Measurements from ENCODE around the gene LRRTM4. TPM values are rescaled to one million over a fixed set of nuclear protein-coding genes. Genes with fewer than 3 reads are reported as not detected.

LRRTM4 gene
- total RNA-seq, 2 experiments from 2014 or later = not detected

- Mint-ChIP-seq H3K4me3 (no peak overlapping the region), H3K9me3 (peaks cover 11% of the 10 kb centered on the region), H3K27me3 (no peaks in the 10 kb centered on the region), H3K4me1 (ENCODE audit: low read depth) (no peaks in the 10 kb centered on the region), H3K27ac (no peak overlapping the region), H3K36me3 (no peaks in the 10 kb centered on the region)
- ChIA-PET CTCF (no interaction called here), POLR2A (no interaction called here)
- no peak for DNase-seq
- intact Hi-C loops (cut with micrococcal nuclease) = no loop called here
Observed at GRCh38 chr2:76932550-76932949, 589.6 kb downstream of the LRRTM4 start.

GRCh38 chr2:76930056-76930744 is 592.0 kb downstream of the LRRTM4 start:
- Mint-ChIP-seq H3K9me3 (peaks cover 4% of the 10 kb centered on the region), H3K4me1 (ENCODE audit: low read depth) (no peaks in the 10 kb centered on the region), H3K36me3 (no peaks in the 10 kb centered on the region), H3K27ac (no peak overlapping the region), H3K27me3 (no peaks in the 10 kb centered on the region), H3K4me3 (no peak overlapping the region)
- no peak for DNase-seq
- ChIA-PET POLR2A (no interaction called here), CTCF (no interaction called here)
- intact Hi-C loops (cut with micrococcal nuclease) = no loop called here

DNA sequence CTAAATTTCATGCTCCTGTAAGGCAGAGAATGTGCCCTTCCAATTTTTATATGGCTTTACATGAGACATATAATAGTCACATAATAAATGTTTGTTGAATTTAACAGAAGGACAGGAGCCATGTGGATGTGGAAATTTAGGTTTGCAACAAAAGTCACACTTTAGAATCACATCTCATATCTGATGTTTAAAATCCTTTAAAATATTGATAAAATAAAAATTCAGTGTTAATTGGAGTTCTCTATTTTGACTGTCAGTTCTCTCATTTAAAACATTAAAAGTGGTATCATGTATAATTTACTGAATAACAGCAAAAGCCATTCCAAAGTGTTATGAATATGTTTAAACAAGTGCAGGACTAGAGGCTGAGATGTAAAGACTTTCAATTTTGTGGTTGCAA is 594.1 kb downstream of the LRRTM4 start:
- no peak for DNase-seq
- no peaks in the 10 kb centered on the region for H3K4me1 Mint-ChIP-seq (ENCODE audit: low read depth)
- H3K36me3 Mint-ChIP-seq = no peaks in the 10 kb centered on the region
- ChIA-PET POLR2A (no interaction called here), CTCF (no interaction called here)
- intact Hi-C loops (cut with micrococcal nuclease) = no loop called here
- H3K27me3 Mint-ChIP-seq = no peaks in the 10 kb centered on the region
- no peak overlapping the region for H3K27ac Mint-ChIP-seq
- no peak overlapping the region for H3K4me3 Mint-ChIP-seq
- peaks cover 13% of the 10 kb centered on the region for H3K9me3 Mint-ChIP-seq

DNA sequence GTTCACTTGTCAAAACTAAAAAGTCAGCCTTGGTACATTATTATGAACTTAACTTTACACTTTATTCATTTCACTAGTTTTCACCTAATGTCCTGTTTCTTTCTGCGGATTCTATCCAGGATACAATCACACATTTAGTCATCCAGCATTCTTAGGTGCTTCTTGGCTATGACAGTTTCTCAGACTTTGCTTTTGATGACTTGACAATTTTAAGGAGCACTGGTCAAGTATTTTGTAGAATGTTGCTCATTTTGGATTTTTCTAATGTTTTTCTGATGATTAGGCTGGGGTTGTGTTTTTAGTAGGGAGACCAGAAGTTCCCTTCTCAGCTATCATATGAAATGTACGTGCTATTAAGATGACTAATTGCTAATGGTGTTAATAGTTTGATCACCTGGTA is 601.2 kb downstream of the LRRTM4 start:
- peaks cover 17% of the 10 kb centered on the region for H3K9me3 Mint-ChIP-seq
- H3K27me3 Mint-ChIP-seq = no peaks in the 10 kb centered on the region
- no peaks in the 10 kb centered on the region for H3K4me1 Mint-ChIP-seq (ENCODE audit: low read depth)
- no peaks in the 10 kb centered on the region for H3K36me3 Mint-ChIP-seq
- H3K4me3 Mint-ChIP-seq = no peak overlapping the region
- intact Hi-C loops (cut with micrococcal nuclease) = no loop called here
- ChIA-PET POLR2A (no interaction called here), CTCF (no interaction called here)
- DNase-seq = no peak
- no peak overlapping the region for H3K27ac Mint-ChIP-seq

DNA sequence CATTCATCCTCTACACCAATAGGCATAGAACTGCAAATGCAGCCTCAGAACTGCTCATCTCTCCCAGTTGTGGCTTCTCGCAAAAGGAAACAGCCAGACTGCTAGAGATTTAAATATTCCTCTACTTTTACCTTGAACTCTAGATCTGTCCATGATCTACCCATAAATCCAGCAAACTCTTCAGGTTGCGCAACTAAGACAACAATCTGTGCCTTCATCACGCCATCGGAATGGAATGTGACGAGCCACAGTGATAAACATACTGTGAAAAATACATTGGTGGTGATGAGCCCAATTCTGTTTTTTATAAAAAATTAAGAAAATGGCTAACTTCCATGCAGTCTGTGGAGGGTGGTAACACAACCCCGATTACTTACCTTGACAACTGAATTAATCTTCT is 626.7 kb downstream of the LRRTM4 start:
- Mint-ChIP-seq H3K27me3 (no peaks in the 10 kb centered on the region), H3K36me3 (no peaks in the 10 kb centered on the region), H3K4me3 (no peak overlapping the region), H3K9me3 (peaks cover 17% of the 10 kb centered on the region), H3K4me1 (ENCODE audit: low read depth) (no peaks in the 10 kb centered on the region), H3K27ac (no peak overlapping the region)
- DNase-seq = no peak
- CTCF ChIA-PET = no interaction called here
- intact Hi-C loops (cut with micrococcal nuclease) = no loop called here
- POLR2A ChIA-PET = no interaction called here

- intact Hi-C loops (cut with micrococcal nuclease) = no loop called here
- no peak for DNase-seq
- Mint-ChIP-seq H3K27ac (no peak overlapping the region), H3K4me1 (ENCODE audit: low read depth) (no peaks in the 10 kb centered on the region), H3K4me3 (no peak overlapping the region), H3K27me3 (no peaks in the 10 kb centered on the region), H3K9me3 (peaks cover 31% of the 10 kb centered on the region), H3K36me3 (no peaks in the 10 kb centered on the region)
- ChIA-PET POLR2A (no interaction called here), CTCF (no interaction called here)
Observed at GRCh38 chr2:76870581-76870980, 651.6 kb downstream of the LRRTM4 start.

- CTCF ChIA-PET = no interaction called here
- no peaks in the 10 kb centered on the region for H3K36me3 Mint-ChIP-seq
- H3K9me3 Mint-ChIP-seq = peaks cover 26% of the 10 kb centered on the region
- no peak overlapping the region for H3K27ac Mint-ChIP-seq
- H3K4me3 Mint-ChIP-seq = no peak overlapping the region
- H3K27me3 Mint-ChIP-seq = no peaks in the 10 kb centered on the region
- DNase-seq = no peak
- POLR2A ChIA-PET = no interaction called here
- intact Hi-C loops (cut with micrococcal nuclease) = no loop called here
- H3K4me1 Mint-ChIP-seq (ENCODE audit: low read depth) = no peaks in the 10 kb centered on the region
Observed at GRCh38 chr2:76870011-76870410, 652.2 kb downstream of the LRRTM4 start.

- H3K27me3 Mint-ChIP-seq = no peaks in the 10 kb centered on the region
- intact Hi-C loops (cut with micrococcal nuclease) = no loop called here
- CTCF ChIA-PET = no interaction called here
- POLR2A ChIA-PET = no interaction called here
- no peaks in the 10 kb centered on the region for H3K36me3 Mint-ChIP-seq
- H3K4me1 Mint-ChIP-seq (ENCODE audit: low read depth) = no peaks in the 10 kb centered on the region
- peaks cover 31% of the 10 kb centered on the region for H3K9me3 Mint-ChIP-seq
- DNase-seq = no peak
- no peak overlapping the region for H3K4me3 Mint-ChIP-seq
- no peak overlapping the region for H3K27ac Mint-ChIP-seq
Observed at GRCh38 chr2:76867854-76868253, 654.3 kb downstream of the LRRTM4 start.

DNA sequence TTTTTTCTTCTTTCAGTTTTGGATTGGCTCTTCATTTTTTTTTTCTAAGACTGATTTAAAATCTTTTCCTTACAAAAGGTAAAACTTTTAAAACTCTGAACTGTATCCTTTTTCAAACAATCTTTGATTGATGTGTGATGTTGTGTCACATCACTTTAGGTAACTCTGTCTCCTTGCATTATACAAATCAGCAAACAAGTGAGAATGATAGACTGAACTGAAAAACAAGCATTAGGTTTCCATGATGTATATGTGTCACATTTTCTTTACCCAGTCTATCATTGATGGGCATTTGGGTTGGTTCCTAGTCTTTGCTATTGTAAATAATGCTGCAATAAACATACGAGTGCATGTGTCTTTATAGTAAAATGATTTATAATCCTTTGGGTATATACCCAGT is 655.7 kb downstream of the LRRTM4 start:
- ChIA-PET CTCF (no interaction called here), POLR2A (no interaction called here)
- Mint-ChIP-seq H3K4me1 (ENCODE audit: low read depth) (no peaks in the 10 kb centered on the region), H3K27ac (no peak overlapping the region), H3K4me3 (no peak overlapping the region), H3K36me3 (no peaks in the 10 kb centered on the region), H3K9me3 (peaks cover 24% of the 10 kb centered on the region), H3K27me3 (no peaks in the 10 kb centered on the region)
- DNase-seq = no peak
- intact Hi-C loops (cut with micrococcal nuclease) = no loop called here

DNA sequence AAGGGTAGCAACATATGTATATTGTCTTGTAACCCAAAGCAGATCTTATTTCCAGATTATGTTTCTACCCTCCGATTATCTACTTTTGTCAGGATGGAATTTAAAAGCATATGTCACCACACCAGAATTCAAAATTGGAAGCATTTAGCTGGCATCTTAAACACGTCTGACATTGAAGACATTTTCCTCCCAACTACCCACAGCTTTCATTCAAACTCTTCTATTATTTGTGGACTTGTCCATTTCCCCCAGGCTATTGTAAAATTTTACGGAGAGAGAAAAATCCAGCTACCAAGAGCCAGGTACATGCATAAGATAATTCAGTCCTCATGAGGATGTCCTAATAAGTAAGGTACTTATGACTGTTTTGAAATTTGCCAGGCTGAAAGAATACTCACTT is 659.3 kb downstream of the LRRTM4 start:
- intact Hi-C loops (cut with micrococcal nuclease) = no loop called here
- Mint-ChIP-seq H3K27me3 (no peaks in the 10 kb centered on the region), H3K4me3 (no peak overlapping the region), H3K27ac (no peak overlapping the region), H3K4me1 (ENCODE audit: low read depth) (no peaks in the 10 kb centered on the region), H3K9me3 (peaks cover 24% of the 10 kb centered on the region), H3K36me3 (no peaks in the 10 kb centered on the region)
- CTCF ChIA-PET = no interaction called here
- no peak for DNase-seq
- POLR2A ChIA-PET = no interaction called here

DNA sequence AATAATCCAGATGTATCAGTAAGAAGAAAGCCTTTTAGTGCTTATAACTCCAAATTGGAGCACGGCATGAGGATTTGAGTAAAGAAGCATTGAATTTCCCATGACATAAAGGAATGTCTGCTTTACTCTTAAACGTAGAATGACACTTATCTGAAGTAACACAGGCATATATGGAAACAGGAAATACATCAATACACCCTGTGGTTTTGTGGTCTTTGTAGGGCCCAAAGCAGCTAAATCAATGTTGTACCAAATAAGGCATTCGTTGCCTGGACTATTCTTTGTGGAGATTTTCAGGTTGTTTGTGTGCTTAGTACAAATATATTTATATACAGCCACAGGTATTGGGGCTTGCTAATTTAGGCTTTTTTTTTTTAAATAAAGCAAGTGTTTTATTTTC is 660.5 kb downstream of the LRRTM4 start:
- Mint-ChIP-seq H3K27ac (no peak overlapping the region), H3K4me3 (no peak overlapping the region), H3K4me1 (ENCODE audit: low read depth) (no peaks in the 10 kb centered on the region), H3K36me3 (no peaks in the 10 kb centered on the region), H3K27me3 (no peaks in the 10 kb centered on the region), H3K9me3 (peaks cover 22% of the 10 kb centered on the region)
- POLR2A ChIA-PET = no interaction called here
- DNase-seq = no peak
- intact Hi-C loops (cut with micrococcal nuclease) = no loop called here
- CTCF ChIA-PET = no interaction called here

- H3K27ac Mint-ChIP-seq = no peak overlapping the region
- ChIA-PET CTCF (no interaction called here), POLR2A (interaction anchor here (0.6 kb wide), 1 partner anchor 89 kb away, joined by 3 read pairs; no protein-coding TSS in a partner anchor)
- no peaks in the 10 kb centered on the region for H3K36me3 Mint-ChIP-seq
- H3K27me3 Mint-ChIP-seq = no peaks in the 10 kb centered on the region
- no peaks in the 10 kb centered on the region for H3K4me1 Mint-ChIP-seq (ENCODE audit: low read depth)
- H3K4me3 Mint-ChIP-seq = no peak overlapping the region
- peaks cover 16% of the 10 kb centered on the region for H3K9me3 Mint-ChIP-seq
- intact Hi-C loops (cut with micrococcal nuclease) = no loop called here
- no peak for DNase-seq
Observed at GRCh38 chr2:76851000-76851399, 671.2 kb downstream of the LRRTM4 start.

- CTCF ChIA-PET = no interaction called here
- Mint-ChIP-seq H3K4me3 (no peak overlapping the region), H3K36me3 (no peaks in the 10 kb centered on the region), H3K4me1 (ENCODE audit: low read depth) (no peaks in the 10 kb centered on the region), H3K9me3 (peaks cover 11% of the 10 kb centered on the region), H3K27ac (no peak overlapping the region), H3K27me3 (no peaks in the 10 kb centered on the region)
- POLR2A ChIA-PET = no interaction called here
- no peak for DNase-seq
- intact Hi-C loops (cut with micrococcal nuclease) = no loop called here
Observed at GRCh38 chr2:76849086-76849485, 673.1 kb downstream of the LRRTM4 start.

DNA sequence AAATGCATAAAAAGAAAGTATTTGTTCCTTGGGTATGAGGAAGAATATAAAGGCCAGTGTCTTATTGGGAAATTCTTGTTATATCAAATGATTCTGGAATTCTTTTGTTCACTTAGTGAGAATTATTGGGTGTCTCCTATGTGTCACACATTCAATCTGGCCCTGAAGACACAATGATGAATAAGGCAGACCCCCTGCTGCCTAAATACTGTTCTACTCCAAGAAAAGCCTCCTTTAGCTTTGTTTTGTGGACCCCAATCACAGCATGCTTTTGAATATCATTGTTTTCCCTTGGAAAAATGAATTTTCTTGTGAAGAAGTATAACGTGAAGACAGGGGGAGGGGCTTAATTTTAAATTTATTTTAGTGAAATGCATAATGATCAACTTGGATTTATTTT is 682.4 kb downstream of the LRRTM4 start:
- H3K36me3 Mint-ChIP-seq = no peaks in the 10 kb centered on the region
- intact Hi-C loops (cut with micrococcal nuclease) = no loop called here
- no peak overlapping the region for H3K4me3 Mint-ChIP-seq
- DNase-seq = no peak
- H3K27ac Mint-ChIP-seq = no peak overlapping the region
- ChIA-PET POLR2A (no interaction called here), CTCF (no interaction called here)
- H3K4me1 Mint-ChIP-seq (ENCODE audit: low read depth) = no peaks in the 10 kb centered on the region
- H3K27me3 Mint-ChIP-seq = no peaks in the 10 kb centered on the region
- H3K9me3 Mint-ChIP-seq = peaks cover 8% of the 10 kb centered on the region

All from activated CD4-positive, alpha-beta memory T cell treated with anti-CD3 and anti-CD28 coated beads for 36 hours (primary cell).